Measurements from ENCODE around the gene SGMS2.
"Not testable (repeated sequence)": the region's sequence is repeated elsewhere in the genome, so short reads cannot be mapped to it uniquely, and the experiment has no call there.

The SGMS2 gene

DNA sequence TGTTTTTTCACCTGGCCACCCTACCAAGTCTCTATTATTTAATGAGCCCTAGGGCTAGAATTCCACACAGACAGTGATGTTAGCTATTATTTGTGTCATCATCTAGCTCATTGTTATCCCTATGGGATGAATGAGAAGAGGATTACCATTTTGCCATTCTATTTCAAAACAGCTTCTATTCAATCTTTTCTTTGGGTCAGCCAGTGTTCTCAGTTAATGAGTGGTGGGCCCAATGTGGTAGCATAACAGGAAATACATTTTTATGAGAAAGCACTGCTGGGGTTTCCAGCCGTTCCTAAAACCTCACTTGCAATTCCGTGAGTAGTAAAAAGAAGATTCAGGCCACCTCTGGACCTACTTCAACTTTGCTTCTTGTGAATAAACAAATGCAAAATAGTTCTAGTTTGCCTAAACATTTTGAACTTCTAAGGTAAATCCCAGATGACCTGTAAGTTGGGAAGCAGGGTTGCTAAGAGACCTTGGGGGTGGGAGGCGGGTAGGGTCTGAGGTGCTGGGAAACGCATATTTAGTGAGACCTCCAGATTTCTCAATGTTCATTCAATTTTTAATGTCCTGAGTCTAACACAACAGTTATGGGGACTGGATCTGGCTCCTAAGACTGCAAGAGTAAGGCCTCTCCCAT is 81.8 kb downstream of the SGMS2 start:
- no peak for DNase-seq (ENCODE audit: extremely low read depth in 1 of 2, low read depth in 1 of 2)

DNA sequence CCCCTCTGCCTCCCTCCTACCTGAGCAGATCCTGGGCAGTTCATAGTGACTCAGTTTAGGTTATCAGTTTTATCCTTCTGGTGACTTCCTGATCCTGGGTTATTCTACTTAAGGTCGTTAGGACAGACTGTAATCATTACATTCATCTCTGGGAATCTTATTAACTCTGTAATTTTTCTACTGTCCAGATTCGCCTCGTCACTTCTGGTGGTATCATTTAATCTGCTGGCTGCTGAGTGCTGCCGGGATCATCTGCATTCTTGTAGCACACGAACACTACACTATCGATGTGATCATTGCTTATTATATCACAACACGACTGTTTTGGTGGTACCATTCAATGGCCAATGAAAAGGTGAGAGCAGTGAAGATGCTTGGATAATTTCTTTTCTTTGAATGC is 83.6 kb downstream of the SGMS2 start:
- no peak for DNase-seq (ENCODE audit: extremely low read depth in 1 of 2, low read depth in 1 of 2)

DNA sequence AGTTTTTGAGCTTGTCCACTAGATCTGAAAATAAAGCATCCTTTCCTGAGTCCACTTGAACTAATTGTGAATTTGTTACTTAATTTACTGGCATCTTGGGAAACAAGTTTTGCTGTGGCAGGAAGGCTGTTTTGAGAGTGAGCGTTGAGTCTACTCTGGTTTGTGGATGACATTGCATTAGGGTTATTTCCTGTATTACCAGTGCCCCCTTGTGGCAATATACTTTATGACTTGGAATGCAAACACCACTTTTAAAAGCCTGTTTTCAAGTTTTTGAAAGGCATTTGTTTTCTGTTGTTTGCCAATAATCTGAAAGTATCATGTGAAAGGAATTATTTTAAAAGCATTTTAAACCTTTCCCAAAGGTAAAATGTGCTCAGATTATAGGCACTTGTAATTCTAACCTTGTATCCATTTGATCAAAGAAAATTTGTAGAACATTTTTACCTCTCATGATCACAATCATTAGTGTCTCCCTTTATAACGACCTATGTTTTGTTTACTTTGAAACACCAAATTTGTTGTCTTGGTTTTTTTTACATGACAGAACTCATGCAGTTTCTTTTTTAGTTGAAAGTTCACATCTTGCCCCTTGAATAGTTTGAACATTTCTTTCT is 88.7 kb downstream of the SGMS2 start:
- no peak for DNase-seq (ENCODE audit: extremely low read depth in 1 of 2, low read depth in 1 of 2)

DNA sequence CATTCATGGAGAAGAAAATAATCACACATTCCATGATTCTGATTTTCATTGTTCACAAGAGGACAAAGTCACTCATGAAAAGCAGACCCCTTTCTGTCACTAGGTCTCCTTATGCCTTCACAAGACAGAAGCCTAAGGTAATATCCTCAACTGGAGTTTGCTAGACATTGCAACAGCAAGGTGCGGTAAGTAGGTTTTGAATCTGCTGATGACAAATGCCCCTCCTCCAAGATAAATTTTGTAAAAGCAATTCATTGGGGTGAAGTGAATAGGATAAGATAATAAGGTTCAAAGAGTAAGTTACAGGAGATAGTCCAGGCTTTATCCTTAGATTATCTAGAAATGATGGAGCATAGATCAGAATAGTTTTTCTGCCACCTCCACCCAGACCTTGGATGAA is 90.5 kb downstream of the SGMS2 start:
- DNase-seq (ENCODE audit: extremely low read depth in 1 of 2, low read depth in 1 of 2): no peak

DNA sequence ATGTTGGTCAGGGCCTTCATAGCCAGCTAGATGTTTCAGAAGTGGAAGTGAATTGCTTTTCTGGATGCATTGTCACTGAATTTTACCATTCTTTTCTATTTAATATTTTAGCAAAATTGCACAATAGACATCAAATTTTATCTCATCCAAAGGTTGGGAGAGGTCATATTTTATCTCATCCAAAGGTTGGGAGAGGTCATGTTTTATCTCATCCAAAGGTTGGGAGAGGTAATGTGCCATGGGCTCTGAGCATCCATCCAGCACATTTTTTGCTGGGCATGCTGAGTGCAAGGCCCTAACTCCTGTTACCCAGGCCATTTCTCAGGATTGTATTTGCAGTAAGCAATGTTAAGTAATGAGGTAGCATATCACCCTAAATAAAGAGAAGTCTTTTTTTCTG is 91.9 kb downstream of the SGMS2 start:
- no peak for DNase-seq (ENCODE audit: extremely low read depth in 1 of 2, low read depth in 1 of 2)

DNA sequence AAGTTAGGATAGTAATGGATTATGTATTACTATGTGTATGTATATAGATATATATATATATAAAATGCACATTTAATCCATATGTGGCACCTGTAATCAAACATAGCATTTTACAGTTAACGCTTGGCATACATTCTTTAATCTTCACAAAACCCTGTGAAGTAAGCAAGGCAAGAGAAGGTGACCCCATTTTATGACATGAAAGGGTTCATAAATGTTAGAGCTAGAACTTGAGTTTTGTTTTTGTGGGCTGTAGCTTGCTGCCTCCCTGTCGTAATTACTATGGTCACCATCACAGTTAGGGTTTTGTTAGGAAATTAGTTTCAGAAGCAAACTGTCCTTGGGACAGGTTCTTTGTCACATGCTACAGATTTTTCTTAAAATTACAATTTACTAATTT is 92.8 kb downstream of the SGMS2 start:
- DNase-seq (ENCODE audit: extremely low read depth in 1 of 2, low read depth in 1 of 2): no peak

DNA sequence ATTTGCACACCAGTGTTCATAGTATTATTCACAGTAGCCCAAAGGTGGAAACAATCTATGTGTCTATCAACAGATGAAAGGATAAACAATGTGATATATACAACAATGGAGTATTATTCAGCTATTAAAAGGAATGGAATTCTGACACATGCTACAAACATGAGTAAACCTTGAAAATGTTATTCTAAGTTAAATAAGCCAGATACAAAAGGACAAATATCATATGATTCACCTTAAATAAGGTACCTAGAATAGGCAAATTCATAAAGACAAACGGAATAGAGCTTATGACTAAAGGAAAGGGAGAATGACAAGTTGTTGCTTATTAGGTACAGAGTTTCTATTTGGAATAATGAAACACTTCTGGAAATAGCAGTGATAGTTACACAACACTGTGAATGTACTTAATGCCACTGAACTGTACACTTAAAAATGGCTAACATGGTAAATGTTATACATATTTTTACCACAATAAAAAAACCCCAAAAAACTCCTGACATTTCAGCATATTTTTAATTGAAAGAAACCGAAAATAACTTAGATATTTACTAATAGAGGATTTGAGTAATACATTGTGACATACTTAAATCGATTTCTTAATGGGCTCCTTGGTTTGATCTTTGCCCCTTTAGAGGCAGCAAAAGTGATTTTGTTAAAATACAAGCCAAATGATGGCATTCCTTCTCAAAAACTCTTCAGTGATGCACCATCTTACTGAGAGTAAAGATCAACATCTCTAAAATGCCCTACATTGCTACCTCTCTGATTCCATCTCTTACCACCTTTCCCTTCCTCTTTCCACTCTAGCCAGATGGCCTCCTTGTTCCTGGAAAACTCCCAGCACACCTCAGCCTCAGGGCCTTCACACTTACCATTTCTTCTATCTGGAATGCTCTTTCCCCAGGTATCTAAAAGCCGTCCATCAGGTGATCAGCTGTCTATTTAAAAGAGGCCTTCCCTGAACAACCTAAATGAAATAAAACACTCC is 98.0 kb downstream of the SGMS2 start:
- no peak for DNase-seq (ENCODE audit: extremely low read depth in 1 of 2, low read depth in 1 of 2)

DNA sequence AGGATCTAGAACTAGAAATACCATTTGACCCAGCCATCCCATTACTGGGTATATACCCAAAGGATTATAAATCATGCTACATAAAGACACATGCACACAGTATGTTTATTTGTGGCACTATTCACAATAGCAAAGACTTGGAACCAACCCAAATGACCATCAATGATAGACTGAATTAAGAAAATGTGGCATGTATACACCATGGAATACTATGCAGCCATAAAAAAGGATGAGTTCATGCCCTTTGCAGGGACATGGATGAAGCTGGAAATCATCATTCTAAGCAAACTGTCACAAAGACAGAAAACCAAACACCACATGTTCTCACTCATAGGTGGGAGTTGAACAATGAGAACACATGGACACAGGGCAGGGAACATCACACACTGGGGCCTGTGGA is 101.0 kb downstream of the SGMS2 start:
- DNase-seq (ENCODE audit: extremely low read depth in 1 of 2, low read depth in 1 of 2): not testable (repeated sequence)

DNA sequence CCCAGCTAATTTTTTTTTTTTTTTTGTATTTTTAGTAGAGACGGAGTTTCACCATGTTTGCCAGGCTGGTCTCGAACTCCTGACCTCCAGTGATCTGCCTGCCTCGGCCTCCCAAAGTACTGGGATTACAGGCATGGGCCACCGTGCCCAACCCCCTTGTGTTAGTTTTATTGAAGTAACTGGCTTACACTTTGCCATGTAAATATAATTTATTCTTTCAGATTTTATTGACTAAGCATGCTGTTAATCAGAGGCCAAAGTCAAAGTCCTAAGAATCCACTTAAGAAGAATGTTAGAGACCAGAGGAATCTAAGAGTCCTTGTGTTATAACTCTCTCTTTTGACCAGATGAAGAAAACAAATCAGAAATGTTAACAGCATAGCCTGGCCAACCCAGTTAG is 102.1 kb downstream of the SGMS2 start:
- DNase-seq (ENCODE audit: extremely low read depth in 1 of 2, low read depth in 1 of 2): not testable (repeated sequence)

DNA sequence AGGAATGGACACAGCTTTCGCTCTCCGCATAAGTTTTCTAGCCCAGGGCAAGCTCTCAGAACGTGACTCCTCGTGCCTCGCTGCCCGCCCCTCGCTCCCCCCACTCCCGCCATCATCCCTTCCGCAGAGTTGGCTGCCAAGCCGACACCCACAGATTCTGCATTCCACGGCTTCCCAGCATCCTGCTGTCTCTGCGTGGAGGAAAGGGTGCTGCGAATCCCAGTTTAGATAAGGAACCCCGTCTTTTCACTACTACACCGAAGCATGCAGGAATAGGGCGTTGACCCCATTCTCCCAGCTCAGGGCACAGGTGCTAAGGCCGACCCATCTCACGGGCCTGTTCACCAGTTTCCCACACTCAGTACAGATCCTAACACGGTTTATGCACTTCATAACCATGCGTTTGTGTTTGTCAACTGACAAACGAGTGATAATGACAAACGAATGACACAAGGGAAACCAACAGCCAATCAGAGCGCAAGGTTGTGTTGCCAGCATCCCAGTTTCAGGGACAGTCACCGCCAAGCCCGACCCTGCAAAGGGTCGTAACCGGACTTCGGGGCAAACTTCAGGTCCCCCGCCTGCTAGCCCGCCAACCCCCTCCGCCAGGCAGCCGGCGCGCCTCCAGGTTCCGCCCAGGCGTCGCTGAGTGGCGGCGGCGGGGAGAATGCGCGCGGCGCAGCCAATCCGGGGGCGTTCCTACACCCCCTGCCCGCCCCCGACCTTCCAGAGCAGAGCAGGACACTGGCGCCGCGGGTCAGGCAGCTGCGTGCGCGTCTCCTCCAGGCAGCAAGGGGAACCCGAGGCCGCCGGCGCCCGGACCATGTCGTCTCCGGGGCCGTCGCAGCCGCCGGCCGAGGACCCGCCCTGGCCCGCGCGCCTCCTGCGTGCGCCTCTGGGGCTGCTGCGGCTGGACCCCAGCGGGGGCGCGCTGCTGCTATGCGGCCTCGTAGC is 106.4 kb downstream of the SGMS2 start, which contains the start of gene CYP2U1:
Gene CYP2U1, plus strand, starts transcription at position 729 of the 954 bp plus-strand sequence. Its CDS starts 95 bp downstream, at position 824.
- peak; percentile 52 to 61 for DNase-seq (ENCODE audit: extremely low read depth in 1 of 2, low read depth in 1 of 2)

DNA sequence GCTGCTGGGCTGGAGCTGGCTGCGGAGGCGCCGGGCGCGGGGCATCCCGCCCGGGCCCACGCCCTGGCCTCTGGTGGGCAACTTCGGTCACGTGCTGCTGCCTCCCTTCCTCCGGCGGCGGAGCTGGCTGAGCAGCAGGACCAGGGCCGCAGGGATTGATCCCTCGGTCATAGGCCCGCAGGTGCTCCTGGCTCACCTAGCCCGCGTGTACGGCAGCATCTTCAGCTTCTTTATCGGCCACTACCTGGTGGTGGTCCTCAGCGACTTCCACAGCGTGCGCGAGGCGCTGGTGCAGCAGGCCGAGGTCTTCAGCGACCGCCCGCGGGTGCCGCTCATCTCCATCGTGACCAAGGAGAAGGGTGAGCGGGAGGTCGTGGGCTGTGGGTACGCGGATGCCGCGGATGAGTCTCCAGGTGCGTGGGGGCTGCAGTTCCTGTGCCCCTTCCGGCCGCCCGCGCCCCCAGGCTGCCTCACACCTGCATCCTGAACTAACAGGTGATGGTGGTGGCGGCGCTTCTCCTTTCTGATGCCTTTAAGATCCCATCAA is 107.1 kb downstream of the SGMS2 start:
- DNase-seq (ENCODE audit: extremely low read depth in 1 of 2, low read depth in 1 of 2): peak; percentile 5 to 7

DNA sequence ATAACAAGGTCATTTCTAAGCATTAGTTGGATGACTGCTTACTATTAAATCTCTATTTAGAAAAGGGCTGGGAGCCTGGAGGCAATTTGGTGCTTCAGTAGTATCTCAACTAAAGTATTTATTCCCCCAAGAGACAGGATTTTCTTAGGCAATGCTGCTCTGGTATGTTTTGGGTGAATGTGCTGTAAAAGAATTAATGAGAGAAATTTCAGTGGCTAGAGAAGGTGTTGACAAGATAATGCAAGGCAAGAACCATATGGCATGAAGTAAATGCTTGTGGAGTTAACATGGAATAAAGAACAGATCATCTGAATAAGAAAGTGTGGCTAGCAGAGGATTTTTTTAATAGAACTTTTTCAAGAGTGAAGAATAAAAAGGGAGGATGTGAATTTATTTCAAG is 110.5 kb downstream of the SGMS2 start:
- DNase-seq (ENCODE audit: extremely low read depth in 1 of 2, low read depth in 1 of 2): no peak

DNA sequence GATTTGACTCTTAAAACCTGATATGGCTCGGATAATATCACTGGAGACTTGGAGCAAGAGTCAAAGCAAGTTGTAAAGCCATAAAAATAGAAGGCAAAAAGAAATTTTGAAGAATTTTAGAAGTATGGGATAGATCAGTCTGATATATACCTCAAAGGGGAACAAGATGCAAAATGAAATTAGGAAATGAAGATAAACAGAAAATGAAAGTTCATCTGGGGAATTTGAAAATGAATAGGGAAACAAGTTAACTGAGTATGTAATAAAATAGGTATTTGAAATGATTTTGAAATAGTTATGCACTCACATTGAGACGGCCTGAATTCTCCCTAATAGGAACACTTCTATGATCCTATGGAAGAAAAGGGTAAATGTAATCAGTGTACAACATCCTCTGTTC is 112.3 kb downstream of the SGMS2 start:
- no peak for DNase-seq (ENCODE audit: extremely low read depth in 1 of 2, low read depth in 1 of 2)

DNA sequence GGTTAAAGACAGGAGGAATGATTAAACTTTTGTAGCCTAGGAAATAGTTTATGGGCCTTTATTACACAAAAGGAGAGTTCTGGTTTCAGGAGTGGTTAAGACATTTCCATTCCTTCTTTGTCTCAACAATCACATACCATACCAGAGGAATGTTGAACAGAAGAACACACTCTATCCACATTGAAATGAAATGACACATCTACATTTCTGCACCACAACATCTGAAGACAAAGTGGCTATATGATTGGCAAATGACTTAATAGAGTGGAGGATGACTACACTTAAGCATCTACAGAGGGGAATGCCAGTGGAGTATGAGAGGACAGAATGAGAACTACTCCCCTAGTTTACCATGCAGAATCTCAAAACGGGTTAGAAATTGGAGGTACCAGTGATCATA is 114.6 kb downstream of the SGMS2 start:
- DNase-seq (ENCODE audit: extremely low read depth in 1 of 2, low read depth in 1 of 2): no peak

DNA sequence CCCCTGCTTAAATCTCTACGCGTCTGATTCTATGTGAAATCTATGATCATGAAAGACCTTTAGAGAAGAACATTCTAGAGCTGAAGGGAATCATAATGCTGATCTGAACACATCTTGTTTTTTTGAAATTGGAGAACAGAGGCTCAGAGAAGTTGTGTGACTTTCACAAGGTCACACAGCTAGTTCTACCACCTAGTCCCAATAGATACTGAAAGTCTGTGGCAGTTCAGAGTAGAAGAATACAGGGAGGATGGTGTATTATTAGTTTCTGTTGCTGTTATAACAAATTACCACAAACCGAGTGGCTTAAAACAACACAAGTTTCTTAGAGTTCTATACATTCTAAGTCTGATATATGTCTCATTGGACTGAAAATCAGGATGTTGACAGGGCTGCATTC is 121.1 kb downstream of the SGMS2 start:
- no peak for DNase-seq (ENCODE audit: extremely low read depth in 1 of 2, low read depth in 1 of 2)

DNA sequence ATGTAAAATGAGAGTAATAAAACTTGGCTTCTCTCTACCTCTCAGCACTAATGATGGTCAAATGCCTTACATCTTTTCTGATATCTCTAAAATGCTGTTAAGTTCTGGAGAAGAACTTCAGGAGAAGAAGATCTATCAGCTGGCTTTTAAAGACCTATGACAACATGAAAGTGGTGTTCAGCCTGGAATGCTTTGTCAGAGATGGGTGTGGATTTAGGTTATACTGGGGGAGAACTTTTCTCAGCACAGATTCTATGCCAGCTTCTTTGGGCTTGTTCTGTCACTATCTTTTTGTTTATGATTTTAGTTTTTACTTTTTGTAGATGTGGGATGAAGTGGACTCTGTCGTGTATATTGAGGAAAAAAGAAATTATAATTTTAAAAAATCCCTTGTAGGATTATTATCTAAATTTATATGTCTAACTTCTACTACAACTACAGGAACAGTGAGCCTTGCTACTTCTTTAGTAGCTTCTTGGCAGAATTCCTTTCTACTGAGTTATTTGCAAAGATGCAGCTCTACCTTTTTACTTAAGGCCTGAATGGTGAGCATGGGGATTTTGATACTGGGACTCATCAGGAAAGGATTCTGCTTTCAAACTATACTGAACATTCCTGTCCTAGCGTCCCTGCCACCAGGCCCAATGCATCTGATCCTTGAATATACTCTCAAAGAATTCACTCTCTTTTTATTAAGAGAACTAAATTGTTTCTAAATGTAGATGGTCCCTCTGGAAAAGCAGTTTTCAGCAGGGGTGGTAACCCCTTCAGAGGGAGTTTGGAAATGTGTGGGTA is 126.2 kb downstream of the SGMS2 start:
- no peak for DNase-seq (ENCODE audit: extremely low read depth in 1 of 2, low read depth in 1 of 2)

DNA sequence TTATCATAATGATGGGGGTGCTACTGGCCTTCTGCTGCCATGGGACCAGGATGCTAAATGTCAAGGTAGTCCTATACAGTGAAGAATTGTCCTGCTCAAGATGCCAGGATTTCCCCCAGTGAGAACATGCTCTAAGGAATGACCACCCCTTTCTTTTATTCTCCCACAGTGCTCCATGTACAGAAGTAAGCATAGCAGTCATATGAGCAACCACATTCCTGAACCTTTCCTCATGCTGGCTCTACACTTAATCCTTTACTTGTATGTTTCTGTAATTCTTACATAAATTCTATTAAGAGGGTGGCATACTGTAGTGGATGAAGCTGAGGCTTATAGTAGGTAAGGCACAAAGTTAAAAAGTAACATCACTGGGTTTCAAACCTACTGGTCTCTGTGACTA is 126.8 kb downstream of the SGMS2 start:
- no peak for DNase-seq (ENCODE audit: extremely low read depth in 1 of 2, low read depth in 1 of 2)

DNA sequence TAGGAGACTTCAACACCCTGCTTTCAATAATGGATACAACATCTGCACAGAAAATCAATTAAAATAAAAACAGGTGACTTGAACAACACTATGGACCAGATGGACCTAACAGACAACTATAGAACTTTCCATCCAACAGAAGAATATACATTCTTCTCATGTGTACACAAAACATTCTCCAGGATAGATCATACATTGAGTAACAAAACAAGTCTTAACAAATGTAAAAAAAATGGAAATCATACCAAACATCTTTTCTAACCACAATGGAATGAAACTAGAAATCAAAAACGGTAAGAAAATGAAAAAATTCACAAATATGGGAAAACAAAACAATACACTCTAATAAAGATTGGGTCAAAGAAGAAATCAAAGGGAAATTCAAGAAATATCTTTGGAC is 131.3 kb downstream of the SGMS2 start:
- DNase-seq (ENCODE audit: extremely low read depth in 1 of 2, low read depth in 1 of 2): no peak

Data from stimulated activated CD8-positive, alpha-beta memory T cell treated with anti-CD3 and anti-CD28 coated beads, Interleukin-7, amount 100 ng/mL, for 48 hours (primary cell).